HEK293 (cell line): ENCODE results near the gene NFE2L3.

Experiments
- CTCF ChIA-PET: fragments of 350-600 bp; formaldehyde crosslinking; extraction: SDS; loops from one replicate; lab custom pipeline; 2021; ENCODE audit warnings: antibody characterized with exemption; lab: Yijun Ruan, JAX
- POLR2A ChIA-PET: fragments of 300-600 bp; formaldehyde crosslinking; extraction: SDS; loops from one replicate; lab custom pipeline; 2020; ENCODE audit warnings: antibody characterized with exemption, inconsistent platforms; lab: Yijun Ruan, JAX
- H3K27ac ChIP-seq: fragments of 200-500 bp; sonication (Bioruptor generic); 2 replicates; pipeline ENCODE4 v1.5.1; 2014; ENCODE audit warnings: low read depth, low read length, control low read depth, inconsistent platforms; ENCODE audit errors: extremely low read depth
- H3K36me3 ChIP-seq, 2 experiments: fragments of 200-500 bp in 1 of 2; sonication (Bioruptor generic) in 1 of 2; 1 replicate in 1 of 2; 2 replicates in 1 of 2; pipeline ENCODE4 v1.5.1; 2014 to 2017; ENCODE audit warnings: inconsistent platforms in 2 of 2, low read length in 2 of 2; ENCODE audit not compliant: control insufficient read depth in 2 of 2, insufficient read depth in 1 of 2
- H3K4me1 ChIP-seq: fragments of 200-500 bp; sonication (Bioruptor generic); 2 replicates; pipeline ENCODE4 v1.5.1; 2014; ENCODE audit warnings: mild to moderate bottlenecking, low read length, inconsistent platforms; ENCODE audit not compliant: control insufficient read depth, insufficient read depth
- H3K4me3 ChIP-seq: 2 replicates; pipeline ENCODE4 v1.5.1; 2011; ENCODE audit warnings: low read depth, mild to moderate bottlenecking, control low read depth, low read length, moderate library complexity
- H3K9me3 ChIP-seq: fragments of 200-500 bp; sonication (Bioruptor generic); 2 replicates; pipeline ENCODE4 v1.5.1; 2014; ENCODE audit warnings: low read depth, low read length, inconsistent platforms; ENCODE audit not compliant: control insufficient read depth, insufficient read depth
- PRDM1 ChIP-seq: fragments of 450-650 bp; formaldehyde crosslinking; IDR thresholded peaks from 2 replicates; pipeline ENCODE4; 2016; ENCODE audit warnings: missing biosample characterization, missing genetic modification characterization
- ZFP3 ChIP-seq: fragments of 450-650 bp; formaldehyde crosslinking; IDR thresholded peaks from 2 replicates; pipeline ENCODE4 v1.5.1; 2016; ENCODE audit warnings: low read depth, missing biosample characterization, missing genetic modification characterization
- ZNF202 ChIP-seq: fragments of 450-650 bp; formaldehyde crosslinking; IDR thresholded peaks from 2 replicates; pipeline ENCODE4 v1.5.1; 2016; ENCODE audit warnings: missing biosample characterization, missing genetic modification characterization, borderline replicate concordance
- ZNF302 ChIP-seq: fragments of 450-650 bp; formaldehyde crosslinking; IDR thresholded peaks from 2 replicates; pipeline ENCODE4 v1.5.1; 2016; ENCODE audit warnings: missing biosample characterization, missing genetic modification characterization, low read depth
- ZNF391 ChIP-seq: fragments of 450-650 bp; formaldehyde crosslinking; IDR thresholded peaks from 2 replicates; pipeline ENCODE4 v1.5.1; 2016; ENCODE audit warnings: low read depth, missing biosample characterization, missing genetic modification characterization, borderline replicate concordance
- ZNF660 ChIP-seq: fragments of 450-650 bp; IDR thresholded peaks from 2 replicates; pipeline ENCODE4 v1.5.1; 2018; ENCODE audit warnings: missing biosample characterization, mild to moderate bottlenecking, missing genetic modification characterization
- TF ChIP-seq, protein P1 (sequence below): fragments of 450-650 bp; formaldehyde crosslinking; IDR thresholded peaks from 2 replicates; pipeline ENCODE4 v1.5.1; 2016; ENCODE audit warnings: missing biosample characterization, missing genetic modification characterization
- TF ChIP-seq, protein P2 (sequence below): fragments of 450-650 bp; IDR thresholded peaks from 2 replicates; pipeline ENCODE4 v1.5.1; 2018; ENCODE audit warnings: missing biosample characterization, mild to moderate bottlenecking, missing genetic modification characterization
- TF ChIP-seq, protein P3 (sequence below): fragments of 450-650 bp; formaldehyde crosslinking; IDR thresholded peaks from 2 replicates; pipeline ENCODE4 v1.5.1; 2016; ENCODE audit warnings: missing biosample characterization, missing genetic modification characterization
- TF ChIP-seq, protein P4 (sequence below): fragments of 450-650 bp; formaldehyde crosslinking; IDR thresholded peaks from 2 replicates; pipeline ENCODE4 v1.5.1; 2017; ENCODE audit warnings: missing biosample characterization, missing genetic modification characterization
- TF ChIP-seq, protein P5 (sequence below): fragments of 450-650 bp; formaldehyde crosslinking; conservative IDR thresholded peaks from 2 replicates; pipeline ENCODE4 v1.5.1; 2016; ENCODE audit warnings: low read depth, missing biosample characterization, missing genetic modification characterization

The NFE2L3 gene

DNA sequence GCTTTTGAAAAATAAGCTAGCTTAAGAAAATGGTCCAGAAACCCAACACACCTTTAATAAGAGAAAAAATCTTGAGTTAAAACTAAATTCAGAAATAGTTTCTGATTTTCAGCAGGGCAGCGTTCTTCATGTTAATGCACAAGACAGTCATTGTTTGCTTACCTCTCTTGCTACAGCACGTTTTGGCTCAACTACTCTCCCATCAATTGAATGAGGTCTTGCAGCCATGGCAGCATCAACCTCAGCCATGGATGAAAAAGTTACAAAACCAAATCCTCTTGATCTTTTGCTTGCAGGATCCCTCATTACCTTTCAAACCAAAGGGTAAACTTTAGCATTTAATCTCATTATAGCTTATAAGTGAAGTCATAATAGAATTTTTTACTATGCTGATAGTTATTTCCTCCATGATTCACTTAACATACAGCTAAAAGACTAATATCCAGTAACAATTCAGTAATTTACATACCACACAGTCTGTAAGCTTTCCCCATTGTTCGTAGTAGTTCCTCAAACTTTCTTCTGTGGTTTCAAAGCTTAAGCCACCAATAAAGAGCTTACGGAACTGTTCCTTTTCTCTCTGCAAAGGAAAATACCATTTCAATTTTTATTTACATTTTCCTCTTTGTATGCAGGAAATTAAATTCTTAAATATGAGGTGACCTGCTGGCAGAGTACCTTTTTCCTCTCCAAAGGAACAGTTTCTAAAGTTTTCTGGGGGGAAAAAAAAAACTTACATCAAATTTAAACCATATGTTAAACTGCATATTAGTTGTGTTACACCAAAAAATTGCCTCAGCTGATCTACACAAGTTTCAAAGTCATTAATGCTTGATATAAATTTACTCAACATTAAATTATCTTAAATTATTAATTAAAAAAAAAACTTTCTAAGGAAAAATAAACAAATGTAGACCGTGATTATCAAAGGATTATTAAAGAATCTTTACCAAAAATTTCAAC lies 45.4 kb downstream of the NFE2L3 start (continued):
- TF ChIP-seq, protein P1, sequence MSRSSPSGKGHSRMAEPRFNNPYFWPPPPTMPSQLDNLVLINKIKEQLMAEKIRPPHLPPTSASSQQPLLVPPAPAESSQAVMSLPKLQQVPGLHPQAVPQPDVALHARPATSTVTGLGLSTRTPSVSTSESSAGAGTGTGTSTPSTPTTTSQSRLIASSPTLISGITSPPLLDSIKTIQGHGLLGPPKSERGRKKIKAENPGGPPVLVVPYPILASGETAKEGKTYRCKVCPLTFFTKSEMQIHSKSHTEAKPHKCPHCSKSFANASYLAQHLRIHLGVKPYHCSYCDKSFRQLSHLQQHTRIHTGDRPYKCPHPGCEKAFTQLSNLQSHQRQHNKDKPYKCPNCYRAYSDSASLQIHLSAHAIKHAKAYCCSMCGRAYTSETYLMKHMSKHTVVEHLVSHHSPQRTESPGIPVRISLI: peak; percentile 20; the same call in 1 of the 2 replicates
- TF ChIP-seq ZNF302 (tag by site-specific recombination): no peak
- TF ChIP-seq, protein P2, sequence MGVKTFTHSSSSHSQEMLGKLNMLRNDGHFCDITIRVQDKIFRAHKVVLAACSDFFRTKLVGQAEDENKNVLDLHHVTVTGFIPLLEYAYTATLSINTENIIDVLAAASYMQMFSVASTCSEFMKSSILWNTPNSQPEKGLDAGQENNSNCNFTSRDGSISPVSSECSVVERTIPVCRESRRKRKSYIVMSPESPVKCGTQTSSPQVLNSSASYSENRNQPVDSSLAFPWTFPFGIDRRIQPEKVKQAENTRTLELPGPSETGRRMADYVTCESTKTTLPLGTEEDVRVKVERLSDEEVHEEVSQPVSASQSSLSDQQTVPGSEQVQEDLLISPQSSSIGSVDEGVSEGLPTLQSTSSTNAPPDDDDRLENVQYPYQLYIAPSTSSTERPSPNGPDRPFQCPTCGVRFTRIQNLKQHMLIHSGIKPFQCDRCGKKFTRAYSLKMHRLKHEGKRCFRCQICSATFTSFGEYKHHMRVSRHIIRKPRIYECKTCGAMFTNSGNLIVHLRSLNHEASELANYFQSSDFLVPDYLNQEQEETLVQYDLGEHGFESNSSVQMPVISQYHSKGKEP: no peak

DNA sequence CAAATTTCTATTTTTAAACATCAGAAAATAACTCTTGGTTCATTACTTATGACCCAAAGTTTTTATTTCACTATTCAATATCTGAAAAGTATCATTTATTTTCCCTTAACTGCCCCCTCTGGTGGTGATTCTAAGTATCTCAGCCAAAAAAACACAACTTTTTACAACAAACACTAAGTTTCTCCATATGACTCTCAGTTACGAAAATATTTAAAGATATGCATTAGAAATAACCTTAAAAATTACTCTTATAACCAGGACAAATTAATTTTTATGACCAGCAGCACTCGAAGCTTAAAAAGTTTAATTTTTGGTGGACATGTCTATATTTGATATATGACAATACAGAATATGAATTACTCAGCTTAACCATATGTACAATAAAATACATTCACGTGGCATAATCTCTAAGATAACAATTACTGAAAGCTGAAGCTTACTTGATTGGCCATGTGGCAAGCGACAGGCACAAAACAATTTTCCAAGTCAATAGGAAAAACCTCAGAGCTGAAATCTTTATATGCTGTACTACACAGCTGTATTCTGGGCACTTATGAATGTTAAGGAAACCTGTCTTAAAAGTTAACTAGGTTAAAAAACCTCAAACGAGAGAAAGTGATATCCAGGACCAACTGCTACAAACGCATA lies 46.3 kb downstream of the NFE2L3 start:
- peaks cover 42 to 70% of the 10 kb centered on the region in 2 experiments for H3K36me3 ChIP-seq
- POLR2A ChIA-PET: interaction anchor here (0.5 to 6.0 kb wide), 5 partner anchors 10 to 336 kb away, joined by 3 to 56 read pairs (median 5); partner anchors contain the start of gene NFE2L3
- H3K9me3 ChIP-seq: no peaks in the 10 kb centered on the region
- H3K4me1 ChIP-seq: peaks cover 8% of the 10 kb centered on the region; the same call in 1 of the 2 replicates
- CTCF ChIA-PET: interaction anchor here (0.6 to 3.9 kb wide), 15 partner anchors 9 to 963 kb away, joined by 3 to 48 read pairs (median 4); partner anchors contain the start of gene NFE2L3
- H3K27ac ChIP-seq: peak overlapping the region; percentile 37; the same call in 1 of the 2 replicates
- TF ChIP-seq PRDM1 (tag by site-specific recombination) (0 out of 2 replicates have a peak, but pooled peaks have one; percentile 48), ZNF660 (tag by site-specific recombination) (0 out of 2 replicates have a peak, but pooled peaks have one; percentile 7), ZFP3 (no peak), ZNF202 (tag by site-specific recombination) (no peak), ZNF391 (tag by site-specific recombination) (no peak)
- TF ChIP-seq, protein P3, sequence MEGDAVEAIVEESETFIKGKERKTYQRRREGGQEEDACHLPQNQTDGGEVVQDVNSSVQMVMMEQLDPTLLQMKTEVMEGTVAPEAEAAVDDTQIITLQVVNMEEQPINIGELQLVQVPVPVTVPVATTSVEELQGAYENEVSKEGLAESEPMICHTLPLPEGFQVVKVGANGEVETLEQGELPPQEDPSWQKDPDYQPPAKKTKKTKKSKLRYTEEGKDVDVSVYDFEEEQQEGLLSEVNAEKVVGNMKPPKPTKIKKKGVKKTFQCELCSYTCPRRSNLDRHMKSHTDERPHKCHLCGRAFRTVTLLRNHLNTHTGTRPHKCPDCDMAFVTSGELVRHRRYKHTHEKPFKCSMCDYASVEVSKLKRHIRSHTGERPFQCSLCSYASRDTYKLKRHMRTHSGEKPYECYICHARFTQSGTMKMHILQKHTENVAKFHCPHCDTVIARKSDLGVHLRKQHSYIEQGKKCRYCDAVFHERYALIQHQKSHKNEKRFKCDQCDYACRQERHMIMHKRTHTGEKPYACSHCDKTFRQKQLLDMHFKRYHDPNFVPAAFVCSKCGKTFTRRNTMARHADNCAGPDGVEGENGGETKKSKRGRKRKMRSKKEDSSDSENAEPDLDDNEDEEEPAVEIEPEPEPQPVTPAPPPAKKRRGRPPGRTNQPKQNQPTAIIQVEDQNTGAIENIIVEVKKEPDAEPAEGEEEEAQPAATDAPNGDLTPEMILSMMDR: peak; percentile 29; the same call in 1 of the 2 replicates
- TF ChIP-seq, protein P4, sequence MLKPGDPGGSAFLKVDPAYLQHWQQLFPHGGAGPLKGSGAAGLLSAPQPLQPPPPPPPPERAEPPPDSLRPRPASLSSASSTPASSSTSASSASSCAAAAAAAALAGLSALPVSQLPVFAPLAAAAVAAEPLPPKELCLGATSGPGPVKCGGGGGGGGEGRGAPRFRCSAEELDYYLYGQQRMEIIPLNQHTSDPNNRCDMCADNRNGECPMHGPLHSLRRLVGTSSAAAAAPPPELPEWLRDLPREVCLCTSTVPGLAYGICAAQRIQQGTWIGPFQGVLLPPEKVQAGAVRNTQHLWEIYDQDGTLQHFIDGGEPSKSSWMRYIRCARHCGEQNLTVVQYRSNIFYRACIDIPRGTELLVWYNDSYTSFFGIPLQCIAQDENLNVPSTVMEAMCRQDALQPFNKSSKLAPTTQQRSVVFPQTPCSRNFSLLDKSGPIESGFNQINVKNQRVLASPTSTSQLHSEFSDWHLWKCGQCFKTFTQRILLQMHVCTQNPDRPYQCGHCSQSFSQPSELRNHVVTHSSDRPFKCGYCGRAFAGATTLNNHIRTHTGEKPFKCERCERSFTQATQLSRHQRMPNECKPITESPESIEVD (tag by site-specific recombination): peak; percentile 76
- TF ChIP-seq, protein P1: 0 out of 2 replicates have a peak, but pooled peaks have one; percentile 6
- TF ChIP-seq, protein P5, sequence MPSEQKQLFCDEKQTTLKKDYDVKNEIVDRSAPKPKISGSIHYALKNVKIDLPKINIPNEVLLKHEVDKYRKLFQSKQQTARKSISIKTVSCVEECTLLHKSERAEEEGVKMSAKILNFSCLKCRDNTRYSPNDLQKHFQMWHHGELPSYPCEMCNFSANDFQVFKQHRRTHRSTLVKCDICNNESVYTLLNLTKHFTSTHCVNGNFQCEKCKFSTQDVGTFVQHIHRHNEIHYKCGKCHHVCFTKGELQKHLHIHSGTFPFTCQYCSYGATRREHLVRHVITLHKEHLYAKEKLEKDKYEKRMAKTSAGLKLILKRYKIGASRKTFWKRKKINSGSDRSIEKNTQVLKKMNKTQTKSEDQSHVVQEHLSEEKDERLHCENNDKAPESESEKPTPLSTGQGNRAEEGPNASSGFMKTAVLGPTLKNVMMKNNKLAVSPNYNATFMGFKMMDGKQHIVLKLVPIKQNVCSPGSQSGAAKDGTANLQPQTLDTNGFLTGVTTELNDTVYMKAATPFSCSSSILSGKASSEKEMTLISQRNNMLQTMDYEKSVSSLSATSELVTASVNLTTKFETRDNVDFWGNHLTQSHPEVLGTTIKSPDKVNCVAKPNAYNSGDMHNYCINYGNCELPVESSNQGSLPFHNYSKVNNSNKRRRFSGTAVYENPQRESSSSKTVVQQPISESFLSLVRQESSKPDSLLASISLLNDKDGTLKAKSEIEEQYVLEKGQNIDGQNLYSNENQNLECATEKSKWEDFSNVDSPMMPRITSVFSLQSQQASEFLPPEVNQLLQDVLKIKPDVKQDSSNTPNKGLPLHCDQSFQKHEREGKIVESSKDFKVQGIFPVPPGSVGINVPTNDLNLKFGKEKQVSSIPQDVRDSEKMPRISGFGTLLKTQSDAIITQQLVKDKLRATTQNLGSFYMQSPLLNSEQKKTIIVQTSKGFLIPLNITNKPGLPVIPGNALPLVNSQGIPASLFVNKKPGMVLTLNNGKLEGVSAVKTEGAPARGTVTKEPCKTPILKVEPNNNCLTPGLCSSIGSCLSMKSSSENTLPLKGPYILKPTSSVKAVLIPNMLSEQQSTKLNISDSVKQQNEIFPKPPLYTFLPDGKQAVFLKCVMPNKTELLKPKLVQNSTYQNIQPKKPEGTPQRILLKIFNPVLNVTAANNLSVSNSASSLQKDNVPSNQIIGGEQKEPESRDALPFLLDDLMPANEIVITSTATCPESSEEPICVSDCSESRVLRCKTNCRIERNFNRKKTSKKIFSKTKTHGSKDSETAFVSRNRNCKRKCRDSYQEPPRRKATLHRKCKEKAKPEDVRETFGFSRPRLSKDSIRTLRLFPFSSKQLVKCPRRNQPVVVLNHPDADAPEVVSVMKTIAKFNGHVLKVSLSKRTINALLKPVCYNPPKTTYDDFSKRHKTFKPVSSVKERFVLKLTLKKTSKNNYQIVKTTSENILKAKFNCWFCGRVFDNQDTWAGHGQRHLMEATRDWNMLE: no peak
- H3K4me3 ChIP-seq: peak overlapping the region; percentile 100
